HFF-Myc (cell line): ENCODE results near the gene FASN.

Source experiments
- DNase-seq: peaks from one replicate; pipeline ENCODE4 v3.0.0-alpha.2; 2011; ENCODE audit warnings: low read depth; ENCODE audit errors: extremely low read depth
- H3K4me3 ChIP-seq: replicated peaks from 2 replicates; pipeline ENCODE4 v1.5.1; 2011; ENCODE audit warnings: low read depth, mild to moderate bottlenecking, control low read depth, low read length
- TF ChIP-seq, protein P1 (sequence below): IDR thresholded peaks from 2 replicates; pipeline ENCODE4 v1.5.1; 2012; ENCODE audit warnings: mild to moderate bottlenecking, low read depth, low read length, control low read depth; ENCODE audit errors: missing control alignments

FASN gene

DNA sequence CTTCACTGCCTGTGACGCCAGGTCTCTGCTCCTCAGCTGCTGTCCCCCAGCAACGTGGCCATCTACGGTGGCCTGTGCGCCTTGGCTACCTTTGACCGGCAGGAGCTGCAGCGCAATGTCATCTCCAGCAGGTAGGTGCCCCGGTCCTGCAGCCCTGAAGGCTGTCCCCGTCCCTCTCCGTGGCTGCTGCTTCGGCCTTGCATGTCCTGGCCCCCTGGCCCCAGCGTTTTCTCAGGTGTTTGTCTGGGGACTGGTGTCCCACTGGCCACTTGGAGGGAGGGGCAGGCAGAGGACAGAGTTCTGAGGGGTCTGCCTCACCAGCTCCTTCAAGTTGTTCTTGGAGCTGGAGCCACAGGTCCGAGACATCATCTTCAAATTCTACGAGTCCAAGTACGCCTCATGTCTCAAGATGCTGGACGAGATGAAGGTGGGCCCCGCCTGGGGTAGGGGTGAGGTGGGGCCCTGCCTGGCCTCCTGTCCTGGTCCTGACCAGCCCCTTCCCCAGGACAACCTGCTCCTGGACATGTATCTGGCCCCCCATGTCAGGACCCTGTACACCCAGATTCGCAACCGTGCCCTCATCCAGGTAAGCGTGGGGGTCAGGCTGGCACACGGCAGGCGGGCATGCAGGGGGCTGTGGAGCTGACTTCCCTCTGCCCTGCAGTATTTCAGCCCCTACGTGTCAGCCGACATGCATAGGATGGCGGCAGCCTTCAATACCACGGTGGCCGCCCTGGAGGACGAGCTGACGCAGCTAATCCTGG is 41.9 kb downstream of the FASN start:
- no peak for DNase-seq
- TF ChIP-seq, protein P1, sequence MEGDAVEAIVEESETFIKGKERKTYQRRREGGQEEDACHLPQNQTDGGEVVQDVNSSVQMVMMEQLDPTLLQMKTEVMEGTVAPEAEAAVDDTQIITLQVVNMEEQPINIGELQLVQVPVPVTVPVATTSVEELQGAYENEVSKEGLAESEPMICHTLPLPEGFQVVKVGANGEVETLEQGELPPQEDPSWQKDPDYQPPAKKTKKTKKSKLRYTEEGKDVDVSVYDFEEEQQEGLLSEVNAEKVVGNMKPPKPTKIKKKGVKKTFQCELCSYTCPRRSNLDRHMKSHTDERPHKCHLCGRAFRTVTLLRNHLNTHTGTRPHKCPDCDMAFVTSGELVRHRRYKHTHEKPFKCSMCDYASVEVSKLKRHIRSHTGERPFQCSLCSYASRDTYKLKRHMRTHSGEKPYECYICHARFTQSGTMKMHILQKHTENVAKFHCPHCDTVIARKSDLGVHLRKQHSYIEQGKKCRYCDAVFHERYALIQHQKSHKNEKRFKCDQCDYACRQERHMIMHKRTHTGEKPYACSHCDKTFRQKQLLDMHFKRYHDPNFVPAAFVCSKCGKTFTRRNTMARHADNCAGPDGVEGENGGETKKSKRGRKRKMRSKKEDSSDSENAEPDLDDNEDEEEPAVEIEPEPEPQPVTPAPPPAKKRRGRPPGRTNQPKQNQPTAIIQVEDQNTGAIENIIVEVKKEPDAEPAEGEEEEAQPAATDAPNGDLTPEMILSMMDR, result no peak
- H3K4me3 ChIP-seq, result no peak overlapping the region

DNA sequence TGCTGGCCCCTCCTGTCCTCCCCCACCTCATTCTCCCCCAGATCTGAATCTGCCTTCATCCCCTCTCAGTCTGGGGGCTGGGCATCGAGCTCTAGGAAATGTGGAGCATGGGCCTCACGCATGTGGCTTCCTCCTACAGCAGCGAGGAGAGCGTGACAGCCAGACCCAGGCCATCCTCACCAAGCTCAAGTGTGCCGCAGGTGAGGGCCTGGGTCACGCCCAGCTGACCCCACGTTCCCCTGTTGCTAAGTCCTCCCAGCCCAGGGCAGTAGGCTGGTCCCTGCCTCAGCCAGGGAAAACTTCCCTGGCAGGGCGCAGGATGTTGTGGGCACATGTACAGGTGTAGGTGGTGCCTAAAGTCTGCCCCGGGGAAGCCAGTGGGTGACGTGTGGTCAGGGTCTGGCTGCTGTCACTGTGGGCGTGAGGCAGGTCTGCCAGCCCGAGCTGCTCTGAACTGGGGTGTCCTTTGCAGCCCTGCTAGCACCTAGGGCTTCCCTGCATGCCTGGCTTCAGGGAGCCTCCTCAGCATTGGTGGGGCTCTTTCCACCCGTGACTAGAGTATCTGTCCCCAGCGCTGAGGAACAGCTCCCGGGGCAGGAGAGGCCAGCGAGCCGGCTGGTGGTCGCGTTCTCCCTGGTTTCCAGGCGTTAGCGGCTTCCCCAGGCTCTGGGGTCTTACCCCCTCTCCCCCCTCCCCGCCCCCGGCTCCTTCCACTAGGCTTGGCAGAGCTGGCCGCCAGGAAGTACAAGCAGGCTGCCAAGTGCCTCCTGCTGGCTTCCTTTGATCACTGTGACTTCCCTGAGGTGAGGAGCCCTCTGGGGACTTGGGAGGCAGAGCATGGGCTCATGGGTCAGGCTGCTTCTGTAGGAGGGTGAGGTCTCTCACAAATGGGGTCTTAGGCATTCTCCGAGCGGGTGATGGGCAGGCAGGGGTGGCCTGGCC is 42.7 kb downstream of the FASN start:
- H3K4me3 ChIP-seq, result no peak overlapping the region
- TF ChIP-seq, protein P1, result no peak
- DNase-seq, result no peak

DNA sequence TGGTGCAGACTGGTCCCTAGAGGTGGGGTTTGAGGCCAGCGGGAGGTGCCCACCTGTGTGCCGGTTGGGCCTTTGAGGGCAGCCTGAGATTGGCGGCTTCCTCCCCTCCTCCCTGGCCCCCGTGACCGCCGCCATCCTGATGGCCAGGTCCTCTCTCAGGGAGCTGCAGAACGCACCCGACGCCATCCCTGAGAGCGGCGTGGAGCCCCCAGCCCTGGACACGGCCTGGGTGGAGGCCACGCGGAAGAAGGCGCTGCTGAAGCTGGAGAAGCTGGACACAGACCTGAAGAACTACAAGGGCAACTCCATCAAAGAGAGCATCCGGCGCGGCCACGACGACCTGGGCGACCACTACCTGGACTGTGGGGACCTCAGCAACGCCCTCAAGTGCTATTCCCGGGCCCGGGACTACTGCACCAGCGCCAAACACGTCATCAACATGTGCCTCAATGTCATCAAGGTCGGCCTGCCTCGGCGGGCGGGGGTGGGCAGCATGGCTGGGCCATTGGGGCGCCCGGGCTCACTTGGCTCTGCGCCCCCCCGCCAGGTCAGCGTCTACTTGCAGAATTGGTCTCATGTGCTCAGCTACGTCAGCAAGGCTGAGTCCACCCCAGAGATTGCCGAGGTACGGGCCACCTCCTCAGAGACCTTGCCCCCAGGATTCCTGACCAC is 43.5 kb downstream of the FASN start:
- no peak overlapping the region for H3K4me3 ChIP-seq
- TF ChIP-seq, protein P1, result no peak
- no peak for DNase-seq

DNA sequence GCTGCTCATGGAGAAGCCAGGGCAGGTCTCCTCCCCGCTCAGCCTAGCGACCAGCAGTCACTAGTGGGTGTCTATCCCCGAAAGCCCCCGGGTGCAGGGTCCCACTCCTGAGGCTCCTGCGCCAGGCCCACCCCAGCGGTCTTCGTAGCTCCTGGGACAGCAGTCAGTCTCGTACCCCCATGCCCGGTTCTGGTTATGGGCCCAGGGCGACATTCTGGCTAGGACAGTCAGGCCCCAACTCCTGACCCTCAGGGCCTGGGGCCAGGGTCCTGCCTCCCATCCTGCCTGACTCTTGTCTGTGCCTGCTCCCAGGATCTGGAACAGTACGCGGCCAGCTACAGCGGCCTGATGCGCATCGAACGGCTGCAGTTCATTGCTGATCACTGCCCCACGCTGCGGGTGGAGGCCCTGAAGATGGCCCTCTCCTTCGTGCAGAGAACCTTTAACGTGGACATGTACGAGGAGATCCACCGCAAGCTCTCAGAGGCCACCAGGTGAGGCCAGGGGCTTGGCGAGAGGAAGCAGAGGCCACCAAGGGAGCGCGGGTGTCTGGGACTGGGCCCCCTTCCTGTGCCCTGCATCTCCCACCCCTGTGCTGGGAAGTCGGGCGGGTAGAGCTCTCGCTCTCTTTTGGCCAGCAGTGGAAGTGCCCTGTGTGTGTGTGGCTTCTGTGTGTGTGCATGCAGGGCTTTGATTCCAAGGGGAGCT is 44.3 kb downstream of the FASN start:
- peak overlapping the region; percentile 87 for H3K4me3 ChIP-seq
- TF ChIP-seq, protein P1, result no peak
- no peak for DNase-seq

DNA sequence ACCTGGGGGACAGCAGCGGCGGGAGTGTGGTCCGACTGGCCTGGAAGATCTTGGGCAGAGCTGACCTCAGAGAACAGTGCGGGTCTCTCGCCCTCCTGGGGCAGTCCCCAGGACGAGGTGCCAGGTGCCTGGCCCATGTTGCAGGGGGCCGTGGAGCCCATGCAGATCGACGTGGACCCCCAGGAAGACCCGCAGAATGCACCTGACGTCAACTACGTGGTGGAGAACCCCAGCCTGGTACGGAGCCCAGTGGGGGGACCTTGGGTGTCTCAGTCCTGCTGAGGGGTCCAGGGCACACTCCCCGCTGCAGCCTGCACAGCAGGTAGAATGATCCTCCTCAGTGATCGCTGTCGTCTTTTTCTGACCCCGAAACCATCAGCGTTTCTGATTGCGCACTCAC is 44.9 kb downstream of the FASN start:
- TF ChIP-seq, protein P1, result no peak
- no peak for DNase-seq
- peak overlapping the region; percentile 87 for H3K4me3 ChIP-seq

DNA sequence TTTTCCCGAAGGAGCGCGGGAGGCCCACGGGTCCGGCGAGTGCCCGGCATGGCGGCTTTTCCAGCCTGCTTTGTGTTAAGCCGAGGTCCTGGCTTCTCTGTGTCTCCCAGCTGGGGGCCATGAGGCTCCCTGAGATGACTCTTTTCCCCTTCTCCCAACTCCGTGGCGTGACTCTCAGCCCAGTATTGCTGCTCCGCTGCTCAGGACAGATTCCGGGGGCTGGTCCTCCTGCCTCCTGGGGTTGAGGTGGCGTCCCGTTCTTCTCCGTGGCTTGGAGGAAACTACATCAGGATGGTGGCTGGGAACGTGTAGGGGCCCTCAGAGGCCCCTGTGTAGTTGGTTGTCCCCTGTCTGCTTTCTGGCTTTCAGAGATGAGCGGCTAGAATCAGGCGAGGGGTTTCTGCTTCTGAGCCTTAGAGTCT is 45.4 kb downstream of the FASN start:
- peak overlapping the region; percentile 87 for H3K4me3 ChIP-seq
- DNase-seq, result no peak
- TF ChIP-seq, protein P1, result no peak
